Gastrocnemius medialis (tissue), 4 donors: ENCODE measurements around the gene ATP5PD. TPM values are rescaled to one million over a fixed set of nuclear protein-coding genes. Genes with fewer than 3 reads are reported as not detected.

ENCODE experiments used
- ATAC-seq, 2 donors: fragments of 150-250 bp; one replicate each; pipeline ENCODE4 v1.9.1; 2016
- DNase-seq, 2 donors: peaks; one replicate each; pipeline ENCODE4 v3.0.0-alpha.2; 2019
- H3K27ac ChIP-seq, 4 donors: fragments of 200-600 bp; sonication (generic); 1 replicate in 1 of 4; 2 replicates in 3 of 4; pipeline ENCODE4 v1.5.1; 2016 to 2018; ENCODE audit warnings: mild to moderate bottlenecking in 2 of 4, moderate library complexity in 1 of 4
- H3K27me3 ChIP-seq, 3 donors: fragments of 200-600 bp; sonication (generic) in 2 of 3; 1 replicate in 1 of 3; 2 replicates in 2 of 3; pipeline versions ENCODE4 v1.5.1 to v1.6.0; 2016 to 2019; ENCODE audit warnings: mild to moderate bottlenecking in 1 of 3, moderate library complexity in 1 of 3
- H3K36me3 ChIP-seq, 2 donors: fragments of 200-600 bp; sonication (generic) in 1 of 2; one replicate each; pipeline ENCODE4 v1.5.1; 2017 to 2018
- H3K4me1 ChIP-seq, 2 donors: fragments of 200-600 bp; sonication (generic) in 1 of 2; one replicate each; pipeline ENCODE4 v1.5.1; 2016 to 2017; ENCODE audit warnings: mild to moderate bottlenecking in 2 of 2
- H3K4me3 ChIP-seq, 4 donors: fragments of 200-600 bp; sonication (generic) in 3 of 4; 1 replicate in 1 of 4; 2 replicates in 3 of 4; pipeline ENCODE4 v1.5.1; 2016 to 2019; ENCODE audit warnings: mild to moderate bottlenecking in 2 of 4
- H3K9me3 ChIP-seq, 3 donors: fragments of 200-600 bp; sonication (generic) in 2 of 3; 1 replicate in 1 of 3; 2 replicates in 2 of 3; pipeline ENCODE4 v1.5.1; 2016 to 2019
- POLR2A ChIP-seq, 2 donors: fragments of 450-650 bp; IDR thresholded peaks; one replicate each; pipeline ENCODE4 v1.6.1; 2017; ENCODE audit warnings: antibody characterized with exemption in 2 of 2, mild to moderate bottlenecking in 2 of 2, moderate library complexity in 2 of 2
- in situ Hi-C, 4 donors: fragments of 200-750 bp; cut with MboI; loops; one replicate each; pipeline versions ENCODE4 v1.15.0 to v1.8.0; 2017; ENCODE audit warnings: low sequenced_read_pairs in 4 of 4
- intact Hi-C: fragments of 100-400 bp; cut with DNase I; formaldehyde crosslinking; loops from one replicate; pipeline ENCODE4 v1.15.1; 2023; ENCODE audit warnings: low total_unique reads
- total RNA-seq, 4 donors: library from RNA; depleted of rRNA; stranded (reverse); fragments of >200 nt; gene quantifications; one replicate each; pipeline versions ENCODE4 v1.1.0 to v1.2.3, GENCODE V29; 2016
- TF ChIP-seq, protein P1 (sequence below), 5 experiments: fragments of 450-650 bp in 3 of 5; fragments of 200-600 bp in 2 of 5; sonication (generic) in 2 of 5; IDR thresholded peaks in 4 of 5; conservative IDR thresholded peaks in 1 of 5; 1 replicate in 4 of 5; 2 replicates in 1 of 5; pipeline ENCODE4 v1.5.1; 2016 to 2019; ENCODE audit warnings: antibody characterized with exemption in 5 of 5, mild to moderate bottlenecking in 3 of 5, moderate library complexity in 3 of 5

The ATP5PD gene
- total RNA-seq, 4 donors from 2014 or later = 377 to 495 (median 491) TPM

DNA sequence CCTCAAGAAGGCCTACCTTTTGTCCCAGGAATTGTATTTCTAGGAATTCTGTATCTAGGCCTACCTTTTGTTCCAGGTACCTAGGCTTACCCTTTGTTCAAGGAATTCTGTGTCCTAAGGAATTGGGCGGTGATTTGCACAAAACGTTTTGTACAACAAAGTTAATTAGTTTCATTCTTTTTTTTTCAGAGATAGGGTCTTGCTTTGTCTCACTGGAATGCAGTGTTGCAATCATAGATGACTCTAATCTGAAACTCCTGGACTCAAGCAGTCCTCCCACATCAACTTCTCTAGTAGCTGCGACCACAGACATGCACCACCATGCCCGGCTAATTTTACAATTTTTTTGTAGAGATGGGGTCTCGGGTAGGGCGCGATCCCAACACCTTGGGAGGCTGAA, 52.3 kb downstream of the ATP5PD start:
- H3K4me3 ChIP-seq = no peak overlapping the region
- intact Hi-C loops = no loop called here
- H3K36me3 ChIP-seq = no peaks in the 10 kb centered on the region
- no peak overlapping the region for H3K27ac ChIP-seq
- DNase-seq (no peak), ATAC-seq (no peak)
- in situ Hi-C loops = no loop called here
- H3K4me1 ChIP-seq = peaks cover 0 to 13% of the 10 kb centered on the region in 2 donors
- no peaks in the 10 kb centered on the region for H3K27me3 ChIP-seq
- no peak for TF ChIP-seq POLR2A (IDR thresholded peaks at IDR 0.05)
- H3K9me3 ChIP-seq = no peaks in the 10 kb centered on the region

DNA sequence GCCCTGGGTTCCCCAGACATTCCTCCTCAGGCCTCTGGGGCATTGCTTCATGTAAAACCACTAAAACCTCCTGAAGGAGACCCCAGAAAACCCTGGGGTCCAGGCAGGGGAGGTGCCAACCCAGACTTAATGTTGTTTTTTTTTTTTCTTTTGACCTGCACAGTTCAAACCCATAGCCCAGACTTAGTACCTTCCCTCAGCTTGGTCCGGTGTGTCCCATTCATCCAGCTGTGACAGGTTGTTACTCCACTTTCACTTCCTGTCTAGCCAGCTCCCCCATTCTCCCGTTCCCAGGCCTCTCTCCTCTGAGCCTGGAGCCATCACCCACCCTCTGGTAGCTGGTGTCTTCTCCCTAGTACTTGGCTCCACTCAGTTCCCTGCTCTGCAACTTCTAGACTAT, 54.5 kb downstream of the ATP5PD start:
- TF ChIP-seq, protein P1, sequence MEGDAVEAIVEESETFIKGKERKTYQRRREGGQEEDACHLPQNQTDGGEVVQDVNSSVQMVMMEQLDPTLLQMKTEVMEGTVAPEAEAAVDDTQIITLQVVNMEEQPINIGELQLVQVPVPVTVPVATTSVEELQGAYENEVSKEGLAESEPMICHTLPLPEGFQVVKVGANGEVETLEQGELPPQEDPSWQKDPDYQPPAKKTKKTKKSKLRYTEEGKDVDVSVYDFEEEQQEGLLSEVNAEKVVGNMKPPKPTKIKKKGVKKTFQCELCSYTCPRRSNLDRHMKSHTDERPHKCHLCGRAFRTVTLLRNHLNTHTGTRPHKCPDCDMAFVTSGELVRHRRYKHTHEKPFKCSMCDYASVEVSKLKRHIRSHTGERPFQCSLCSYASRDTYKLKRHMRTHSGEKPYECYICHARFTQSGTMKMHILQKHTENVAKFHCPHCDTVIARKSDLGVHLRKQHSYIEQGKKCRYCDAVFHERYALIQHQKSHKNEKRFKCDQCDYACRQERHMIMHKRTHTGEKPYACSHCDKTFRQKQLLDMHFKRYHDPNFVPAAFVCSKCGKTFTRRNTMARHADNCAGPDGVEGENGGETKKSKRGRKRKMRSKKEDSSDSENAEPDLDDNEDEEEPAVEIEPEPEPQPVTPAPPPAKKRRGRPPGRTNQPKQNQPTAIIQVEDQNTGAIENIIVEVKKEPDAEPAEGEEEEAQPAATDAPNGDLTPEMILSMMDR (IDR thresholded peaks at IDR 0.05 in 4 of 5, conservative IDR thresholded peaks at IDR 0.05 in 1 of 5) = no peak
- no peak for TF ChIP-seq POLR2A (IDR thresholded peaks at IDR 0.05)
- Histone ChIP-seq H3K4me3 (no peak overlapping the region), H3K9me3 (no peaks in the 10 kb centered on the region), H3K4me1 (peaks cover 4 to 16% of the 10 kb centered on the region in 2 donors), H3K36me3 (no peaks in the 10 kb centered on the region), H3K27ac (no peak overlapping the region), H3K27me3 (no peaks in the 10 kb centered on the region)
- DNase-seq (no peak), ATAC-seq (no peak)
- intact Hi-C loops = no loop called here
- in situ Hi-C loops = no loop called here

DNA sequence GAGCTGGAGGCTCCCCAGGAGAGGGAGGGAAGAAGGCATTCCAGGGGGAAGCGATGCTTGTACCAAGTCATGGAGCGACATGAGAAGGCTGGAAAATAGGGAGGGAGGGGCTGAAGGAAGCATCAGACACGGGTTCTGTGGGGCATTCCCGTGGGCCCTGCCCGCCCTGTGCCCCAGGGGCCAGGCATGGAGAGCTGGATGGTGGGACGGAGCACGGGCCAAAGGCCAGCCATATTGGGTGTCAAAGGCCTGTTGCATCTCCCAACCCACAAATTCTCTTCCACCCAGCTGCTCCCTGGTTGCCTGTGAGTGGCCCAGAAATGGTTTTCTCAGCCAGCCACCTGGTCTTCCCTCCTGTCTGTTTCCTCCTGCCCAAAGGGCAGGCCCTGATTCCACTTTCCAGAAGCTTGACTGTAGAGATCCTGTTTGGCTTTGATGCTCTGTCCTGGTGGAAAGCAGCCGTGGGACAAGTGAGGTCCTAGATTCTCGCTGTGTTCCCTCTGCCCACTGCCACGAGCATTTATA, 56.1 kb downstream of the ATP5PD start:
- H3K27ac ChIP-seq = peak overlapping the region in 3 of 4 donors; percentile 9 to 84 (median 14)
- H3K27me3 ChIP-seq = no peaks in the 10 kb centered on the region
- ATAC-seq = no peak
- no peak overlapping the region for H3K4me3 ChIP-seq
- TF ChIP-seq, protein P1 (IDR thresholded peaks at IDR 0.05 in 4 of 5, conservative IDR thresholded peaks at IDR 0.05 in 1 of 5) = no peak
- no peak for TF ChIP-seq POLR2A (IDR thresholded peaks at IDR 0.05)
- in situ Hi-C loops = no loop called here
- no peak for DNase-seq
- H3K9me3 ChIP-seq = no peaks in the 10 kb centered on the region
- H3K4me1 ChIP-seq = peaks cover 8 to 21% of the 10 kb centered on the region in 2 donors
- H3K36me3 ChIP-seq = no peaks in the 10 kb centered on the region
- intact Hi-C loops = no loop called here

Other genes with a start within 250 kb of the ATP5PD start
- gene GRIN2C, start 187.1 kb downstream of the ATP5PD start, total RNA-seq = 1 to 10 TPM in 2 of 4 donors, not detected in 2; 1.2 to 1.5 TPM
- gene FDXR, start 174.0 kb downstream of the ATP5PD start, total RNA-seq = 1 to 10 TPM; 2.1 to 6.0 (median 3.2) TPM
- gene FADS6, start 153.3 kb downstream of the ATP5PD start, total RNA-seq = not detected
- gene USH1G, start 123.7 kb downstream of the ATP5PD start, total RNA-seq = not detected
- gene OTOP2, start 122.7 kb downstream of the ATP5PD start, total RNA-seq = under 1 TPM in 1 of 4 donors, not detected in 3; 0.19 TPM
- not detected for gene OTOP3, start 111.1 kb downstream of the ATP5PD start, total RNA-seq
- gene HID1, start 74.2 kb downstream of the ATP5PD start, total RNA-seq = 1 to 10 TPM; 2.2 to 4.3 (median 2.9) TPM
- 1 to 10 TPM; 1.3 to 3.6 (median 2.6) TPM for gene CDR2L, start 59.3 kb downstream of the ATP5PD start, total RNA-seq
- gene MRPL58, start 34.3 kb downstream of the ATP5PD start, total RNA-seq = 100 to 1,000 TPM in 3 of 4 donors, 10 to 100 TPM in 1; 97.9 to 141 (median 107) TPM
- 10 to 100 TPM; 29.4 to 51.1 (median 41.8) TPM for gene KCTD2, start 256 bp upstream of the ATP5PD start, total RNA-seq
- 1 to 10 TPM; 1.5 to 7.9 (median 6.9) TPM for gene SLC16A5, start 41.0 kb upstream of the ATP5PD start, total RNA-seq
- 1 to 10 TPM; 2.0 to 4.4 (median 3.0) TPM for gene ARMC7, start 63.0 kb upstream of the ATP5PD start, total RNA-seq
- 100 to 1,000 TPM in 1 of 4 donors, 10 to 100 TPM in 3; 62.8 to 111 (median 68.0) TPM for gene NT5C, start 84.8 kb upstream of the ATP5PD start, total RNA-seq
- gene JPT1, start 107.5 kb upstream of the ATP5PD start, total RNA-seq = 100 to 1,000 TPM in 1 of 4 donors, 10 to 100 TPM in 3; 35.5 to 113 (median 71.8) TPM
- gene SUMO2, start 136.0 kb upstream of the ATP5PD start, total RNA-seq = 10 to 100 TPM; 36.7 to 45.1 (median 43.3) TPM
- 10 to 100 TPM in 3 of 4 donors, 1 to 10 TPM in 1; 9.4 to 27.7 (median 13.6) TPM for gene NUP85, start 158.7 kb upstream of the ATP5PD start, total RNA-seq
- 10 to 100 TPM; 31.3 to 42.3 (median 35.3) TPM for gene GGA3, start 214.6 kb upstream of the ATP5PD start, total RNA-seq
- 100 to 1,000 TPM in 1 of 4 donors, 10 to 100 TPM in 3; 68.5 to 118 (median 82.6) TPM for gene MRPS7, start 214.9 kb upstream of the ATP5PD start, total RNA-seq
- 10 to 100 TPM; 50.5 to 96.1 (median 72.4) TPM for gene MIF4GD, start 224.3 kb upstream of the ATP5PD start, total RNA-seq
- 10 to 100 TPM in 3 of 4 donors, 1 to 10 TPM in 1; 6.1 to 18.7 (median 14.4) TPM for gene SLC25A19, start 242.5 kb upstream of the ATP5PD start, total RNA-seq